ENCODE measurements around the gene SLC7A9.

Gene SLC7A9

DNA sequence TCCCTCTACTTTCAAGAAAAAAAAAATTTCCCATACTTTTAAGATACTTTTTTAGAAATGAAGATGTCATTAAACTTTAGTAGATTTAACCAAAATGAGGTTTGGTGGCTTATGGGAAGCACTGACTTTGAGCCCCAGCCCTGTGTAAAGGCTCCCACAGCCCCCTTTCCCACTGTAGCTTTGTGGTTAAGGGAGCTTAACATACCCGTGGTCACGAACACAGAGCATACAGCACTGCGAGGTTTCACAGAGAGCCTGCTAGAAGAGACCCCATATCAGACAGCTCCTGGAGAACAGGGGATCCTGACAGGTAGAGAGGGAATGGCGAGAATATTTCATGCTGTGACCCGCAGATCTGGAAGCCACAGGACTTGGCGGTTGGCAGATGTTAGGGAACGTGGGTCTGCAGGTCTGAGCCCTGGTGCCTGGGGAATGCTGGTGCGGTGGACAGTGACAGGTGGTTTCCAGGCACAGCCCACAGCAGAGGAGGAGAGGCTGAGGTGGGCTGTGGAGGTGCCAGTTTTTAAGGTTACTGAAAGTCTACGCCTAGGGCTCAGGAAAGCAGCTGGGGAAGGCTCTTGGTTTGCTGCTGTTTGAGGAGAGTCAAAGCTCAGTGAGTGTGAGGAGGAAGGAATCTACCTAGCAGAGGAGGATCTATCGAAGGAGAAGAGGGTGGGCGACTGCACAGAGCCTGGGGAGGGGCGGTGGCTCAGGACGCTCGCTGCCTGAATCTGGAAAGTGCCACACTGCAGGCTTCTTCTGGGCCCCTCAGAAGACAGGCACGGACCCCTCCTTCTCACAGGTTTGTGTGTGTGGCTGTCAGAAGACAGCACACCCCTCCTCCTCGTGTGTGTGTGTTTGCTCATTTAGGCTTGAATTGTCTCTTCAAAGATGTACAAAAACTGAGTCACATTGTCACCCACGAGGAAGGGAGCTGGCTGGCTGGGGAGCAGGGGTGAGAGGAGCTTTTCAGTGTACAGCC, 49.9 kb downstream of the SLC7A9 start:
- Mint-ChIP-seq H3K4me3 (no peak overlapping the region), H3K36me3 (no peaks in the 10 kb centered on the region), H3K4me1 (no peaks in the 10 kb centered on the region), H3K27me3 (peaks cover 11% of the 10 kb centered on the region), H3K9me3 (no peaks in the 10 kb centered on the region), H3K27ac (no peak overlapping the region)
- DNase-seq (ENCODE audit: low spot score in 2 of 2), result no peak
- ATAC-seq (ENCODE audit: low read depth), result no peak

DNA sequence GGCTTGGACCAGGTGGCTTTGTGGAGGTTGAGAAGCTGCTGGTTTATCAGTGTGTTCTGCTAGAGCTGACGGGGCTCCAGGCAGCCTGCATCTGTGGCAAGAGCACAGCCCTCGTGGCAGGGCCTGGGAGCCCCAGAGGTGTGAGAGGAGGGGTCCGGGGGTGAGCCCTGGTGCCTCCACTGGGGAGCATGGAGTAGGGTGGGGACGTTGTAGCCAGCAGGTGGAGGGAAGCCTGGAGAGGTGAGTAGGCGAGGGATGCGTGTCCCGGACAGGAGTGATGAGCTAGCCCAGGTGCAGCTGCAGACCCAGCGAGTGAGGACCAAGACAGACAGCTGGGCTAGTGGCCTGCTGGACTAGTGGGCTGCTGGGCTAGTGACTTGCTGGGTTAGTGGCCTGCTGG, 51.0 kb downstream of the SLC7A9 start:
- Mint-ChIP-seq H3K9me3 (no peaks in the 10 kb centered on the region), H3K27ac (no peak overlapping the region), H3K4me3 (no peak overlapping the region), H3K4me1 (no peaks in the 10 kb centered on the region), H3K36me3 (no peaks in the 10 kb centered on the region), H3K27me3 (peaks cover 13% of the 10 kb centered on the region)
- DNase-seq (ENCODE audit: low spot score in 2 of 2), result no peak
- no peak for ATAC-seq (ENCODE audit: low read depth)

DNA sequence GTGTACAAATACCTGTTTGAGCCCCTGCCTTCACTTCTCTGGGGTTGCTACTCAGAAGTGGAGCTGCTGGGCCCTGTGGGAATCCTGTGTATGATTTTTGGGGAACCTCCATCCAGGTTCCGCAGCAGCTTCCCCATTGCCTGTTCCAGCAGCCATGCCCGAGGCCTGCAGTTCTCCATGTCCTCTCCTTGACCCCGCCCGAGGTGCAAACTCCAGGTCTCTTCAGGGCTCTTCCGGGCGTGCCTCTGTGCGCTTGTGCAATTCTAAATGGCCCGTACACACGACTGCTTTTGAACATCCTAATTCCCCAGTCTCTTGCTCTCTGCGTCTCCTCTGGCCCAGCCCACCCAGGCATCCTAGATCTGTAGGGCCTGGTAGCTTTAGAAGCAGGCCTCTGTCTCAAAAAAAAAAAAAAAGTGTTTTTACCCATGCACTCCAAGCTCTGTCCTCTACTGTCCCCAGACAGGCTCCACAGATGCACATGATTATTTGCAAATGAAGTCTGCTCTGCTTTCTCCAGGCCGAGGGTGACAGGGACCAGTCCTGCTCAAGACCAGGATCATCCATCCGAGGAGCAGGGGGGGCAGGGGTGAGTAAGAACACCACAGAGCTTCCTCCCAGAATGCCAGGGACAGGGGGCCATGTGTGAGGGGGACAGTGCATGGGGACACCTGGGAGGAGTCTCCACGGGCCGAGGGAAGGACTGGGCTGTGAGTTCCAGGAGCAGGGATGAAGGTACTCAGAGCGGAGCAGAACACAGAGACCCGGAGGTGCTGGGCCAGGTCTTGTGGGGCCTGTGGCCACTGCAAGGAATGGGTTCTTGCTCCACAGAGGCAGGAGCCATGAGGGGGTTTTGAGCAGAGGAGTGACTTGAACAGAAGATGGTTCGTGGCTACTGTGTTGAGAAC, 51.7 kb downstream of the SLC7A9 start:
- Mint-ChIP-seq H3K27ac (no peak overlapping the region), H3K27me3 (peaks cover 9% of the 10 kb centered on the region), H3K4me3 (no peak overlapping the region), H3K36me3 (no peaks in the 10 kb centered on the region), H3K4me1 (no peaks in the 10 kb centered on the region), H3K9me3 (no peaks in the 10 kb centered on the region)
- no peak for ATAC-seq (ENCODE audit: low read depth)
- no peak for DNase-seq (ENCODE audit: low spot score in 2 of 2)

DNA sequence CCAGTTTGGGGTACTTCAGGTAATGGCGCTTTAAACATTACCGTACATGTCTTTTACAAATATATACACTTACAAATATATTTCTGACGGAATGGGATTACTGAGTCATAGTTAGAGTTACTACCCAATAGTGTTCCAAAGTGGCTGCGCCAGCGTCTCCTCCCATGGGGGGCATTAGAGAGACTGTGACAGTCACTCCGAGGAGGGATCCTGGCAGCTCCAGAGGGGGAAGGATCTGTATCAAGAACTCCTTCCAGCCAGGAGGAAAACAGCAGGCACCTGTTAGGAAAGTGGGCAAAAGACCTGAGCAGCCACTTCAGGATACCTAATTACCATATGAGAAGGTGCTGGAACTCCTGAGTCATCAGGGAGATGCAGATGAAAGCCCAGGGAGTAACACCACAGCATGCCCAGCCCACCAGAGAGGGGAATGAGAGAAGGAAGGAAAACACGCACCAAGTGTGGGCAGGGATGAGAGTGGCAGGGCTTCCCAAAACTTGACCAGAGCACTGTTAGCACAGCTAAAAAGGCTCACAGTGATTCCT, 52.9 kb downstream of the SLC7A9 start:
- H3K27me3 Mint-ChIP-seq, result peaks cover 11% of the 10 kb centered on the region
- H3K36me3 Mint-ChIP-seq, result no peaks in the 10 kb centered on the region

DNA sequence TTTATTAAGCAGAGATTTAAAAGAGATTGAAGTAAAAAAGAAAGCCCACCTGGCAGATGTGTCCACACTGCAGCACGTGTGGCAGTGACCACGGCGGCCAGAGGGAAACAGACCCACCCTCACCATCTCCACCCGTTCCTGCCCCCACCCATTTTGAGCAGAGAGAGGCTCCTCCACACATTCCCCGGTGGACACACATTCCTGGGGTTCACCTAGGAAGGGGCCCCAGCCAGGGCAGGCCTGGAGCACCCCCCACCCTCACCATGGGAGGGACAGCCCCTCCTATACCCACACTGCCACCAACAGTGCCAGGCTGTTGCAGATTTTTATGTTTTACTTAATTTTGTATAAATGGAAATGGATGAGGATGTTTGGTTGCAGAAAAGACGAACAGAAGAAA, 54.9 kb downstream of the SLC7A9 start:
- Mint-ChIP-seq H3K4me3 (no peak overlapping the region), H3K27ac (no peak overlapping the region), H3K36me3 (no peaks in the 10 kb centered on the region), H3K4me1 (no peaks in the 10 kb centered on the region), H3K9me3 (no peaks in the 10 kb centered on the region), H3K27me3 (peaks cover 14% of the 10 kb centered on the region)
- ATAC-seq (ENCODE audit: low read depth), result no peak
- DNase-seq (ENCODE audit: low spot score in 2 of 2), result no peak

More for the DNA sequence above, 52.9 kb downstream of the SLC7A9 start:
- Mint-ChIP-seq H3K4me1 (no peaks in the 10 kb centered on the region), H3K27ac (no peak overlapping the region), H3K9me3 (no peaks in the 10 kb centered on the region), H3K4me3 (no peak overlapping the region)
- no peak for DNase-seq (ENCODE audit: low spot score in 2 of 2)
- ATAC-seq (ENCODE audit: low read depth), result no peak

DNA sequence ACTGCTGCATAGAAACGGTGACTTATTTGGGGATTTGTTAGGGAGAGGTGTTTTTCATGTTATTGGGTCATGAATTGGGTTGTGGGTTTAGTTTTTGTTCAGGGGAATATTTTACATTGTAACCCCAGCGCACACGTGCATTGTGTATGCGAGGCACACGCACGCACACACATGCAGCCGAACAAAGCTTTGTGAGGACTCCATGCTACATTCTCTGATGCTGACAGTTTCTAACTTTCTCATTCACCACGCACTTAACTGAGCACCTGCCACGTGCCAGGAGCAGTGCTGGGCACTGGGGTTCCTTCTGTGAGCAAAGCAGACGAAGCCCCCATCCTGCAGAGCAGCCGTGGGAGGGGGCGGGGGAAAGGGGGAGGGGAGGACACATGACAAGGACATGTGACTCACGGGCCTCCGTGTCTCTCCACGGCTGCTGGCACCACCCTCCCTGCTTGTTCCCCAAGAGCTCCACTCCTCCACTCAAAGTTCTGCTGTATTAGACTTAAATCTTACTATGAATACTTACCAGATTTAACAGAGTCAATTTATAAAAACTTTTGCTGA, 55.6 kb downstream of the SLC7A9 start:
- ATAC-seq (ENCODE audit: low read depth) (no peak), DNase-seq (ENCODE audit: low spot score in 2 of 2) (no peak)
- H3K27me3 Mint-ChIP-seq, result peaks cover 17% of the 10 kb centered on the region
- no peaks in the 10 kb centered on the region for H3K4me1 Mint-ChIP-seq
- H3K36me3 Mint-ChIP-seq, result no peaks in the 10 kb centered on the region
- no peak overlapping the region for H3K4me3 Mint-ChIP-seq
- no peaks in the 10 kb centered on the region for H3K9me3 Mint-ChIP-seq
- no peak overlapping the region for H3K27ac Mint-ChIP-seq

DNA sequence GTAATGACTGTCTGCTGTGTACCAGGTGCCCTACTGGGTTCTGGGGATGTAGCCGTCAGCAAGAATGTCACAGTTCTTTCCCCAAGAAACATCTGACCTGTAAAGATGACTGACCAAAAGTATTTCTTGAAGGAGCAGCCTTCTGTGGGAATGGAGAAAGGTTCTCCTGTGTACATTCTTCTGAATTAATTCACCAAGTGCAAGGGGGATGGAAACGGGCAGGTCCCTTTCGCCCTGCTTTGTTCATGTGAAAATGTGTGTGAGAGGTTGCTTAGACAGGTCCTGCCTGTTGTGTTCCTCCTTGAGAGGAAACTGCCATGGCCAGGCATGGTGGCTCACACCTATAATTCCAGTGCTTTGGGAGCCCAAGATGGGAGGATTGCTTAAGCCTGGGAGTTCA, 57.0 kb downstream of the SLC7A9 start:
- Mint-ChIP-seq H3K27ac (no peak overlapping the region), H3K4me1 (no peaks in the 10 kb centered on the region), H3K4me3 (no peak overlapping the region), H3K9me3 (no peaks in the 10 kb centered on the region), H3K36me3 (no peaks in the 10 kb centered on the region), H3K27me3 (peaks cover 15% of the 10 kb centered on the region)
- DNase-seq (ENCODE audit: low spot score in 2 of 2) (no peak), ATAC-seq (ENCODE audit: low read depth) (no peak)

DNA sequence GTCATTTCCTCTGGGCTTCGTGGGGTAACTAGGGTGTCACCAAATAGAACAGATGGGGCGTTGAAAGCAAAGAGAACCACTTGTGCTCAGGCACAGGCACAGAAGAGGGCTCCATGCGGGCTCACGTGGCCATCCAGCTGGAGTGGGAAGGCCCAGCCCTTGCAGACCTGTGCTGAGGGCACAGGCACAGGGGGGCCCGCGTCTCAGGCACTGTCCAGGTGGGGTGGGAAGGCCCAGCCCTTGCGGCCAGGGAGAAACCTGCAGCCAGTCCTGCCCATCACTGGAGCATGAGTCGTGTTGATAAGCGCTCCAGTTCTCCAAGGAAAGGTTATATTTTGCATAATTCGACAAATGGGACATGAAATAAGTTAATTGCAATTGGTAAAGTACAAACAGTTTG, 57.5 kb downstream of the SLC7A9 start:
- no peaks in the 10 kb centered on the region for H3K4me1 Mint-ChIP-seq
- H3K36me3 Mint-ChIP-seq, result no peaks in the 10 kb centered on the region
- H3K9me3 Mint-ChIP-seq, result no peaks in the 10 kb centered on the region
- H3K4me3 Mint-ChIP-seq, result no peak overlapping the region
- H3K27ac Mint-ChIP-seq, result no peak overlapping the region
- peaks cover 15% of the 10 kb centered on the region for H3K27me3 Mint-ChIP-seq
- ATAC-seq (ENCODE audit: low read depth) (no peak), DNase-seq (ENCODE audit: low spot score in 2 of 2) (no peak)

DNA sequence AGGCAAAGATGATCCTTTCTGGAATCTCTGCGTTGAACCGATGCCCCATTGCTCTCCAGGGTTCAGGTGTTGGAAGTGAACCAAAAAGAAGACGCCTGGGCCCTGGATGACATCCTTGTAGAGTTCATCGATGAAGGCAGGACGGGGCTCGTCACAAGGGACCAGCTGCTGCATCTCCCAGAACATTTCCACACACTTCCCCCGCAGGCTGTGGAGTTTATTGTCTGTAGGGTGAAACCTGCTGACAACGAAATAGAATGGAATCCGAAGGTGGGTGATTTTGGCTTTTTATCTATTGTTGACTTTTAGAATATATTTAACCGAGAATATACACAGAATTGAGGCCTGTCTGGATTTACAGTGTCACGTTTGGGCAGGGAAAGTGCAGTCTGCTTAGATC, 58.4 kb downstream of the SLC7A9 start:
- no peak for ATAC-seq (ENCODE audit: low read depth)
- H3K9me3 Mint-ChIP-seq, result no peaks in the 10 kb centered on the region
- no peak overlapping the region for H3K4me3 Mint-ChIP-seq
- no peaks in the 10 kb centered on the region for H3K4me1 Mint-ChIP-seq
- no peak for DNase-seq (ENCODE audit: low spot score in 2 of 2)
- H3K27me3 Mint-ChIP-seq, result peaks cover 15% of the 10 kb centered on the region
- H3K36me3 Mint-ChIP-seq, result no peaks in the 10 kb centered on the region
- H3K27ac Mint-ChIP-seq, result no peak overlapping the region

DNA sequence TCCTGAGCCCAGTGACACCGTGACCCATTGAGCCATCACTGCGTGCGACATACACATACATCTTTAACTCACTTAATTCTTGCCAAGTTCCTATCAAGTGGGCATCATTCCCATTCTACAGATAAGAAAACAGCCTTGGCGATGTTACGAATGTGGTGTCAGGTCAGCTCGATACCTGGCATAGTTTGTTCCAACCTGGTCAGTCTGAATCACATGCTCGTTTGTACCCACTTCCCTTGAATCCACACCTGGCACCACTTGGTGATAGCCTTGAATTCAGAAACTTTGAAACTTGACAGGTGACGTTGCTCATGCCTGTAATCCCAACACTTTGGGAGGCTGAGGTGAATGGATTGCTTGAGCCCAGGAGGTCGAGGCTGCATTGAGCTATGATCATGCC, 59.1 kb downstream of the SLC7A9 start:
- peaks cover 15% of the 10 kb centered on the region for H3K27me3 Mint-ChIP-seq
- H3K36me3 Mint-ChIP-seq, result no peaks in the 10 kb centered on the region
- no peaks in the 10 kb centered on the region for H3K4me1 Mint-ChIP-seq
- ATAC-seq (ENCODE audit: low read depth), result no peak
- no peaks in the 10 kb centered on the region for H3K9me3 Mint-ChIP-seq
- no peak overlapping the region for H3K4me3 Mint-ChIP-seq
- H3K27ac Mint-ChIP-seq, result no peak overlapping the region
- no peak for DNase-seq (ENCODE audit: low spot score in 2 of 2)

DNA sequence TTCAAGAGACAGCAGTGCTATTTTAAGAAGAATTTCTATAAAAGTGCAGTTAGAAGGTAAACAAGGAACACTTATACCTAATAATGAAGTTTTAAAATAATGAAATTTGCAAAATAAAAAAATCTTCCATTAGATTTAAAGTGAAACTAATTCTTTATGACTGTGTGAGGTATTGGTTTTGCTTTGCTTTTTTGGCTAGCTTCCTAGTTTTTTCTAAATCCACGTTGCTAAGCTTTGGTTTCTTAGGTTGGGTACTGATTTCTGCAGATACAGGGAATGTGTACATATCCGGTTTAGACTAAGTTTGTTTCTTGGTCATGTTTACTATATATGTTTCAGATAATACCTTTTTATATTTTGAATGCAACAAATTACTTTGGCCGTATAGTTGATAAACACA, 59.8 kb downstream of the SLC7A9 start:
- no peak for ATAC-seq (ENCODE audit: low read depth)
- H3K27ac Mint-ChIP-seq, result no peak overlapping the region

DNA sequence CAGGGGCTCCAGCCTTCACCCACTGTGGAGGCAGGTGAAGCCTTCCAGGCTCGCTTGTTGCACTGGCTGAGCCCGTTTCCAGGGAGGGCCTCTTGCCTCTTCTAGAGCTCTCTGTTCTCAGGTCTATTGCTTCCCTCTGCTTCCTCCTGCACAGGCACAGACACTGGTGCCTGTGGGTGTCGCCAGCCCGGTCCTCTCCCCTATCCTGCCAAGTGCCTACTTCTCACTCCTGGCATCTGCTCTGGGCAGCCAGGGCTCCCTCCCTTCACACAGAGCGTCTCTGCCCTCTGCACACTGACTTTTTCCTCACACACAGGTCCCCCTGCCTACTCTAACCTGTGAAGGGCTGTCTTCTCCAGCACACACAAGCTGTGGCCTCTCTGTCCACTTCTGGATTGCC, 60.3 kb downstream of the SLC7A9 start:
- no peak overlapping the region for H3K4me3 Mint-ChIP-seq
- no peak for ATAC-seq (ENCODE audit: low read depth)
- H3K4me1 Mint-ChIP-seq, result no peaks in the 10 kb centered on the region
- no peak overlapping the region for H3K27ac Mint-ChIP-seq
- DNase-seq (ENCODE audit: low spot score in 2 of 2), result no peak
- peaks cover 15% of the 10 kb centered on the region for H3K27me3 Mint-ChIP-seq
- H3K9me3 Mint-ChIP-seq, result no peaks in the 10 kb centered on the region
- no peaks in the 10 kb centered on the region for H3K36me3 Mint-ChIP-seq

More for the DNA sequence above, 59.8 kb downstream of the SLC7A9 start:
- no peaks in the 10 kb centered on the region for H3K36me3 Mint-ChIP-seq
- DNase-seq (ENCODE audit: low spot score in 2 of 2), result no peak
- peaks cover 15% of the 10 kb centered on the region for H3K27me3 Mint-ChIP-seq
- H3K4me3 Mint-ChIP-seq, result no peak overlapping the region
- no peaks in the 10 kb centered on the region for H3K4me1 Mint-ChIP-seq
- no peaks in the 10 kb centered on the region for H3K9me3 Mint-ChIP-seq

DNA sequence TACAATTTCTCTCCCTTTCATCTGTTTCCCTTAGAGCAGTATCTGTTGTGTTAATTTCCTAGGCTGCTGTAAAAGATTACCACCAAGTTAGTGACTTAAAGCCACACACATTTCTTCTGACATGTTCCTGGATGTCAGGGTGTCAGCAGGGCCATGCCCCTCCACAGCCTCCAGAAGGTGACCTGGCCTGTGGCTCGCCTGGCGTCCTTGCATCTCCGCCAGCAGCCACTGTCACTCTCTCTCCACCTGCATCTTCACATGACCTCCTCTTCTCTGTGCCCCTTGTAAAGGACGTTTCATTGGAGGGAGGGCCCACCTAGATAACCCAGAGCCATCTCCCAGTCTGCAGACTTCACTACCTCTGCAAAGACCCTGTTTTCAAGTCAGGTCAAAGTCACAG, 61.3 kb downstream of the SLC7A9 start:
- H3K27me3 Mint-ChIP-seq, result peaks cover 14% of the 10 kb centered on the region
- H3K4me1 Mint-ChIP-seq, result no peaks in the 10 kb centered on the region
- no peak overlapping the region for H3K27ac Mint-ChIP-seq
- H3K36me3 Mint-ChIP-seq, result no peaks in the 10 kb centered on the region
- no peak for DNase-seq (ENCODE audit: low spot score in 2 of 2)
- no peak for ATAC-seq (ENCODE audit: low read depth)
- H3K9me3 Mint-ChIP-seq, result no peaks in the 10 kb centered on the region
- H3K4me3 Mint-ChIP-seq, result no peak overlapping the region

DNA sequence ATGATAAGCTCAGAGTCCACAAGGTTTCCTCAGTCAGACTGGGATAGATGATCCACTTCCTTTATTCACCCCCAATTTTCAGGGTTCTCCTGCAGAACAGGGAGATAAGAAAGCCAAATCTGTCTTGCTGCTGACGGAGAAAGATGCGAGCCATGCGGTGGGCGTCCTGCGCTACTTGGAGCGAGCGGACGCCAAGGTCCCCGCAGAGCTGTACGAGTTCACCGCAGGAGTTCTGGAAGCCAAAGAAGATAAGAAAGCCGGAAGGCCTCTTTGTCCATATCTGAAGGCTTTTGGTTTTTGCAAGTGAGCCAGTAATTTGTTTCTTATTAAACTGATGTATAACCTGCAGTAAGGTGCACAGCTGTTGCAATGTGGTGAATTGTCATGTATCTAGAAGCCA, 66.7 kb downstream of the SLC7A9 start:
- H3K4me3 Mint-ChIP-seq, result no peak overlapping the region
- ATAC-seq (ENCODE audit: low read depth) (no peak), DNase-seq (ENCODE audit: low spot score in 2 of 2) (no peak)
- peaks cover 5% of the 10 kb centered on the region for H3K27me3 Mint-ChIP-seq
- H3K9me3 Mint-ChIP-seq, result no peaks in the 10 kb centered on the region
- no peak overlapping the region for H3K27ac Mint-ChIP-seq
- H3K4me1 Mint-ChIP-seq, result no peaks in the 10 kb centered on the region
- no peaks in the 10 kb centered on the region for H3K36me3 Mint-ChIP-seq

Data from memory B cell (primary cell).